Measurements from ENCODE around the gene TRPM4. TPM values are rescaled to one million over a fixed set of nuclear protein-coding genes. Genes with fewer than 3 reads are reported as not detected.
"Not testable (repeated sequence)": the region's sequence is repeated elsewhere in the genome, so short reads cannot be mapped to it uniquely, and the experiment has no call there.

Gene TRPM4
- total RNA-seq: not detected

GRCh38 chr19:49157445-49158224, at the start of gene TRPM4:
Gene TRPM4, plus strand, starts transcription at chr19:49157792. Its CDS starts 75 bp downstream, at chr19:49157867.
- no peak for DNase-seq

- no peak for DNase-seq
Observed at GRCh38 chr19:49109051-49109450, 48.5 kb upstream of the TRPM4 start.

- DNase-seq: no peak
Observed at GRCh38 chr19:49109569-49110233, 47.9 kb upstream of the TRPM4 start.

- no peak for DNase-seq
Observed at GRCh38 chr19:49110567-49110966, 47.0 kb upstream of the TRPM4 start.

- no peak for DNase-seq
Observed at GRCh38 chr19:49111218-49111998, 46.2 kb upstream of the TRPM4 start.

GRCh38 chr19:49113762-49114629, 43.6 kb upstream of the TRPM4 start, which contains the start of gene LIN7B:
Gene LIN7B, plus strand, starts transcription at chr19:49114370. Its CDS starts 35 bp downstream, at chr19:49114405.
- DNase-seq: peak; percentile 64

- DNase-seq: peak; percentile 27
Observed at GRCh38 chr19:49114630-49115363, 42.8 kb upstream of the TRPM4 start.

- no peak for DNase-seq
Observed at GRCh38 chr19:49116544-49116943, 41.0 kb upstream of the TRPM4 start.

- no peak for DNase-seq
Observed at GRCh38 chr19:49117677-49118564, 39.7 kb upstream of the TRPM4 start.

GRCh38 chr19:49118565-49119410, 38.8 kb upstream of the TRPM4 start, which contains the start of gene C19orf73:
Gene C19orf73, minus strand, starts transcription at chr19:49119143. Its CDS starts 121 bp downstream, at chr19:49119022.
- peak; percentile 91 for DNase-seq

- no peak for DNase-seq
Observed at GRCh38 chr19:49119411-49120324, 37.9 kb upstream of the TRPM4 start, which contains the start of gene PPFIA3. Gene PPFIA3, plus strand, starts transcription at chr19:49119544. Its CDS starts 8,330 bp downstream, at chr19:49127874.

GRCh38 chr19:49120325-49120683, 37.3 kb upstream of the TRPM4 start:
- DNase-seq: no peak

- DNase-seq: no peak
Observed at GRCh38 chr19:49120868-49121267, 36.7 kb upstream of the TRPM4 start.

- not testable (repeated sequence) for DNase-seq
Observed at GRCh38 chr19:49121841-49122240, 35.8 kb upstream of the TRPM4 start.

GRCh38 chr19:49123285-49123684, 34.3 kb upstream of the TRPM4 start:
- DNase-seq: not testable (repeated sequence)

- DNase-seq: no peak
Observed at GRCh38 chr19:49125025-49125731, 32.4 kb upstream of the TRPM4 start.

GRCh38 chr19:49126575-49126974, 31.0 kb upstream of the TRPM4 start:
- DNase-seq: no peak

Data from effector CD4-positive, alpha-beta T cell (primary cell).